ENCODE results near the gene DAB1.

GRCh38 chr1:57142999-57143398 is 280.9 kb downstream of the DAB1 start:
- TF ChIP-seq CTCF (IDR thresholded peaks at IDR 0.05 in 4 of 5, conservative IDR thresholded peaks at IDR 0.05 in 1 of 5) (no peak), POLR2A (IDR thresholded peaks at IDR 0.05) (no peak)
